Glomerular visceral epithelial cell (primary cell): ENCODE results near the gene C11orf86.
A peak's percentile ranks its signal among the peaks of the same experiment; 100 is the strongest.
"Not testable (repeated sequence)": the region's sequence is repeated elsewhere in the genome, so short reads cannot be mapped to it uniquely, and the experiment has no call there.

Experiments
- DNase-seq: peaks from one replicate; pipeline ENCODE4 v3.0.0-alpha.2; 2016; ENCODE audit errors: extremely low spot score

Gene C11orf86

DNA sequence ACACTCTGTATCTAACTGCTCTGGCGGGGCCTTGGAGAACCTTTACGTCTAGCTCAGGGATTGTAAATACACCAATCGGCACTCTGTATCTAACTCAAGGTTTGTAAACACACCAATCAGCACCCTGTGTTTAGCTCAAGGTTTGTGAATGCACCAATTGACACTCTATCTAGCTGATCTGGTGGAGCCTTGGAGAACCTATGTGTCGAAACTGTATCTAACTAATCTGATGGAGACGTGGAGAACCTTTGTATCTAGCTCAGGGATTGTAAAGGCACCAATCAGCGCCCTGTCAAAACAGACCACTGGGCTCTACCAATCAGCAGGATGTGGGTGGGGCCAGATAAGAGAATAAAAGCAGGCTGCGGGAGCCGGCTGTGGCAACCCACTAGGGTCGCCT is 14.3 kb downstream of the C11orf86 start:
- DNase-seq = not testable (repeated sequence)

DNA sequence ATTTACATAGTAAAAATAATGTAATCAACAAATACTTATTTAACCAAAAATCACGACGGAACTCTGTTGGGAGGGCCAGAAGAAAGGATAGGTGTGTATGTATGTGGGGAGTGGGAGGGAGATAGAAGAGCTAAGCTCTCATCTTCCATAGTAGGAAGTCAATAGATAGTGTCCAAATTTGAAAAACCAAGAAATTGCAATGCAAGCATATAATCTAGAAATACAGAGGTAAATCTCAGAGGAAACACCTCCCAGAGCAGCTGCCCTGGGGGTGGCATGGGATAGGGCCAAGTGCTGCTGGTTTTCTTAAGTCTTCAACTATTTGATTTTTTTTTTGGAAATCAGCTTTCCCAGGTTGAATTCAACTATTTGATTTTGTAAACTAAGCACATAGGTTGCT is 16.9 kb downstream of the C11orf86 start:
- DNase-seq = no peak

DNA sequence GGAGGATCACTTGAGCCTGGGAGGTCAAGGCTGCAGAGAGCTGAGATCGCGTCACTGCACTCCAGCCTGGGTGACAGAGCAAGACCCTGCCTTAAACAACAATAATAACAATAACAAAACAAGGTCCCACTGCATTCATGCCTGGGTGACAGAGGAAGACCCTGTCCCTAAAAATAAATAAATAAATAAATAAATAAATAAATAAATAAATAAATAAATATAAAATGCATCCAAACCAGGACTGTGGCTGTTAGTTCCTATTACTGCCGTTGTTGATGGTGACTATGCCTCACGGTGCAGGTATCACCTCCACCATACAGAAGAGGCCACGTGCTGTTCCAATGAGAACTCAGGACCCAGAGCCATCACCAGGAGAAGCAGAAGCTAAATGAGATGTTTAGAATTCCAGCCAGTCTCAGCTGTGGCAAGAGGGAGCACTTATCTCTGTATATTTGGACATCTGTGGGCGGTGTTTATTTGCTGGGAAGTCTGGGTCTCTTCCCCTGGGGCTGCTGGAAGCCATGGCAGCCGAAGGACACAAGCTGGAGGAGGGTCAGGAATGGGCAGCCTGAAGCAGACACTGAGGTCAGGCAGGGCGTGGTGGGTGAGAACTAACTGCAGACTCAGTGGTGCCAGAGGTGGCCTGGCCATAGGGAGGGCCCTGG is 21.6 kb downstream of the C11orf86 start:
- DNase-seq = no peak

DNA sequence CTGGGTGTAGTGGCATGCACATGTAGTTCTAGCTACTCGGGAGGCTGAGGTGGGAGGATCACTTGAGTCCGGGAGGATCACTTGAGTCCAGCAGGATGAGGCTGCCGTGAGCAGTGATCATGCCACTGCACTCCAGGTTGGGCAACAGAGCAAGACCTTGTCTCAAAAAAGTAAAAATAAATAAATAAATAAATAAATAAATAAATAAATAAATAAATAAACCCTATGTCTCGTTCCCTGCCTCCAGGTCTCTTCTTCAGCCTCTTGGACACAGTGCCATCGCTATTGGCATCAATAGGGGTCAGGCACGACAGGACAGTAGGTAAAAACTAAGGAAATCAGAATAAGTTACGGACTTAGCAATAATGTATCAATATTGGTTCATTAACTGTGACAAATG is 24.5 kb downstream of the C11orf86 start:
- DNase-seq = no peak

DNA sequence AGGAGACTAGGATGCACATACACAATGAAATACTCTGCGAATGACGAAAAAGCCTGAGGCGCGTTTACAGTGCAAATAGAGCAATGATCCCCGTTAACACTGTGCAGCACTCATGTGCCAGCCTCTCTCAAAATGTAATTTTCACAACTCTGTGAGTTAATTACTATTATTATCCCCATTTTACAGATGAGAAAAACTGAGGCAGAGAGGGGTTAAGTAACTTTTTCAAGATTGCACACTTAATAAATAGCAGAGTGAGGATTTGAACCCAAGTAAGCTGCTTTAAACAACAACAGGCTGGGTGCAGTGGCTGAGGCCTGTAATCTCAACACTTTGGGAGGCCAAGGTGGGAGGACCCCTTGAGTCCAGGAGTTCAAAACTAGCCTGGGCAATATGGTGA is 26.2 kb downstream of the C11orf86 start:
- no peak for DNase-seq

DNA sequence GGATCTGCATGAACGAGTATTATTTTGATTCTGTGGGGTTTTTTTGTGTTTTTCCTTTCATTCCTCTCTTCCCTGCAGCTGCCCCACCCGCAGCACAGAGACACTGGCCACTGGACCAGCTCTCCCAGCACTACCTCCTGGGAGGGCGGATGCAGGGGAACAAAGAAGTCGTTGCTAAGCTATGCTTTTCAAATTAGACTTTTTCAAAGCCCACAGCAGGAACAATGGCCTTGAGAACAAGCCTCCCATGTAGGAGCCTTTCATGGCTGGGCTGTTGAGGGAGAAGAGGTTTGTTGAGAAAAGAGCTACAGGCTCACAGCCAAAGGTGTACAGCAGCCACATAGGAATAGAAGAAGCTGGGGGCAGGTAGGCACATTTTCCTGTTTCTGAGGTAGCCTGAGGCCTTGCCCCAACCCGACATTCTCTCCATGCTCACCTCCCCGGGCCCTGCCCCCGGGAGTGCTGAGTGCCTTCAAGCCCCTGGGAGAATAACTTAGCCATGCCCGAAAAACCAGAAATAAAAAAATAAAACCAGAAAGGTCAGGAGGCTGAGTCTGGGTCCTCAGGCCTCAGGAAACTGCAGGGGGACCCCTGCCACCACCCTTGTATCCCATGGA is 27.3 kb downstream of the C11orf86 start:
- DNase-seq = no peak

DNA sequence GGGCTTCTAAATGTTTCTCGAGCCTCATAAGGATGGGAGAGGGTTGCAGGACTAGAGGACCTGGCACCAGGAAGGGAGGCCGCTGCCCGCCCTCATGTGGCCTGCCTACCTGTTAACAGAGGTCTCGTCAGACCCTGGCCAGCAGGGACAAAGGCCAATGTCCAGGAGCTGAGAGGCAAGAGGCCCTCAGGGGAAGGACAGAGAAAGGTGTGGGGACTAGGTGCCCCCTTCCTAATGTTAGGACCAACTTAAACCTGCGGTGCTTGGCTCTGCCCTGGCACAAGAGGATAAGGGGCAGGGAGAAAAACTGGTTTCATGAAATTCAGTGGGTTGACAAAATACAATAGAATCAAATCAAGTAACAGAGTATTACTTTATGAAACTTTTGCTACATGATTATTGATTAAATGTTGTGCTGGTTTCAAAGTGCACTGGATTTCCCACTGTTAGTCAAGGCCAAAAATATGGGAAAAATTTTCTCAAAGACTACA is 27.9 kb downstream of the C11orf86 start:
- no peak for DNase-seq

DNA sequence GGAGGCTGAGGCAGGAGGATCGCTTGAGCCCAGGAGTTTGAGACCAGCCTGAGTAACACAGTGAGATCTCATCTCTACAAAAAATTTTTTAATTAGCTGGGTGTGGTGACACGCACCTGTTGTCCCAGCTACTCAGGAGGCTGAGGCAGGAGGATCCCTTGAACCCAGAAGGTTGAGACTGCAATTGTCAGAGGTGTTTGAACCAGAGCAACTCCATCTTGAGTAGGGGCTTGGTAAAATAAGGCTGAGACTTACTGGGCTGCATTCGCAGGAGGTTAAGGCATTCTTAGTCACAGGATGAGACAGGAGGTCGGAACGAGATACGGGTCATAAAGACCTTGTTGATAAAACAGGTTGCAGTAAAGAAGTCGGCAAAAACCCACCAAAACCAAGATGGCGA is 30.1 kb downstream of the C11orf86 start:
- not testable (repeated sequence) for DNase-seq

DNA sequence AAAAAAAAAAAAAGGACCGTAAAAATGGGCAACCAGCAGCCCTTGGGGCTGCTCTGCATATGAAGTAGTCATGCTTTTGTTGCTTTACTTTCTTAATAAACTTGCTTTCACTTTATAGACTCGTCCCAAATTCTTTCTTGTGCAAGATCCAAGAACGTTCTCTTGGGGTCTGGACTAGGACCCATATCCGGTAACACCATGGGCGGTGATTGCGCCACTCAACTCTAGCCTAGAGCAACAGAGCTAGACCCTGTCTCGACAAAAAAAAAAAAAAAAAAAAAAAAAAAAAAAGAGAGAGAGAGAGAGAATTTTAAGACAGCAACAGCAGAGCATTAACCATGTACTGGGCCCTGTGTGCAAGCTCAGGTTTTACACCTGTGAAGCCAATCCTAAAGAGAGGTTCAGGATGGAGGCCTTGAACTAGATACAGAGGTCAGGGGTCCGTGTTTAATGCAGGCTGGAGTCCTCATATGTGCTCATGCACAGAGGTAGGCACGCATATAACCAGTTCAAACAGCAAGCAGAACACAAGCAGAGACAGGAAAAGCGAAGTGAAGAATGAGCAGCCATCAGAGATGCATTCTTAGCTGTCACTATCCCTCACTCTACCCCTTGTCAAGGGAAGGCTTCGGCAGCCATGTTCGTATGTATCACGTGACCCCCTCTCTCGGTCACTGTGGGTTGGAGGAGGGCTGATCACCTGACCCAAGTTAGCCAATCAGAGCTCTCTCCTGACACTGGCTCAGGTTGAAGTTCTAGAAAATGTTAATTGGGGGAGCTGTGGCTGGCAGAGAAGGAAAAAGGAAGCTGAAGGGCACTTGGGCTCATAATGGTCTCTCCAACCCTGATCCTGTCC is 31.2 kb downstream of the C11orf86 start:
- peak; percentile 26 for DNase-seq

DNA sequence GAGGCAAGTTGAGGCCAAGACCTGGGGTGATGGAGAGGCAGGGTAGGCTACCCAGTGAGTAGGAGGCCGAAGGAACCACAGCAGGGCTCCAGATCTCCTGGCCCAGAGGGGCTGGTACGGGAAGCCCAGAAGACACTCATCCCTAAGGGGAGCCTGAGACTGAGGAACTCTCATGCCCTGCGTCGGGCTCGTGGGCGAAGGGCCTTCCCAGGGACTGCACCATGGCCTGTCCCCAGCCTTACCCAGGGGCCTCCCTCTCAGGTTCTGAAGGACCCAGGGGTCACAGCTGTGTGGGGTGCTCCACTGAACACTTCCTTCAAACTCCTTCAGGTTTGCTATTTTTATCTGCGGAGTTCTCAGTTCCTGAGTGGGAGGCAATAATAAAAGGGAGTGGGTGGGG is 32.0 kb downstream of the C11orf86 start:
- DNase-seq = no peak

DNA sequence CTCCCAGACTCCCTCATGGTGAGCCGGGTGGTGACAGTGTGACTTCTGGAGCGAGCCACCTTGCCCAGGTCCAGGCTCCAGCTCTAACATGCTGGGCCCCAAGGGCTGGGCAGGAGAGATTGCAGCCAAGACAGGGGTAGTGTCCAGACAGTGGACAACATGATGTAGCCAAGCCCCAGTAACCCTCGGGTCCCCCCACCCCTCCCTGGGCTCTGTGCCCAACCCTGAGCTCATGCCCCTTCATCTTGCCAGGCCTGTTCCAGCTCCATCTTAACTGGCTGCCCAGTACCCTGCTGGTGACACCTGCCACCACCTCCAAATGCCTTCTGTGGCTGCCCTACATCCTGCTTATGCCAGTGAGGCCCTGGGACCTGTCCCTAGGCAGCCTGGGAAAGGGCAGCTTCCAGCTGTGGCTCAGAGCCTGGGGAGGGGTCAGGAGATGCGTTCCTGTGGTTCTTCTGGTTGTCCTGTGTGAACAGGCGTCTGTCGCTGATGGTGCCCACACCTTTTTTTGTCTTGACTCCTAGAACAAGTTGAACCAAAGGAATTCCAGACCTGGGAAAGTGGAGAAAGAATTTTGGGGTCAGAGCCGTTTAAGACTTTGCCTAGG is 35.3 kb downstream of the C11orf86 start:
- no peak for DNase-seq

DNA sequence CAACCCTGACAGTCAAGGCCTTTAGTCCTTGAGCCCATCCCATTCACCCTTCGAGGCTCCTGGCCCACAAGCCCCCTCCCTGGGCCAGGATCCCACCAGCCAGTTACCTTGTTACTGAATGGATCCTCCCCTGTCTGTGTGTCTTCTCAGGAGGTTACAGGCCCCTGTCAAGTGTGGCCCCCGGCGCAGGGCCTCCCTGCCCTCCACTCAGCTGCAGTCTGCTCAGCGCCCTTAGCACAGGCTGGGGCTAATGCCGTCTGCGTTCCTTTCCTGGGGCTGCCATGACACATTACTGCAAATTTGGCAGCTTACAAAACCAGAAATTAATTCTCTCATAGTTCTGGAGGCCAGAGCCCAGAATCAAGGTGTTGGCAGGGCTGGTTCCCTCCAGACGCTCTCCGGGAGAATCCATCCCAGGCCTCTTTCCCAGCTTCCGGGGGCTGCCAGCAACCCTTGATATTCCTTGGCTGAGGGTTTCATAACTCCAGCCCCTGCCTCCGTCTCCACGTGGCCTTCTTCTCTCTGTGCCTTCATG is 38.5 kb downstream of the C11orf86 start:
- DNase-seq = no peak

DNA sequence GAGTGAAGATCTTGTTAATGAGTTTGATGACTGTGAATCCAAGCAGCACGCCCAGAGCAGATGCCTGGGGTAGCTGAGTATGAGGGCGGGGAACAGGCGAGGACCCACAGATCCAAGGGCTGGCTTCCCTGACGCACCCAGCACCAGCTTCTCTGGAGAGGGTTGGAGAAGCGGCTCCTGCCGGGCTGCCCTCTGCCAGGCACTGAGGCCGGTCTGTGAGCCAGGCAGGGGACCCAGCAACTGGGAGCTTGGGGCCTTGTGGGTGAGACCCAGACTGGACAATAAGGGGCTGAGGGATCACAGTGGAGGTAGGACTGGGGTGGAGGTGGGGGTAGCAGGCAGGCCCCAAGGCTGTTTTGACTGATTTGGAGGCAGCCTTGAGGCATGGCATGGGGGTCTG is 39.2 kb downstream of the C11orf86 start:
- DNase-seq = no peak

DNA sequence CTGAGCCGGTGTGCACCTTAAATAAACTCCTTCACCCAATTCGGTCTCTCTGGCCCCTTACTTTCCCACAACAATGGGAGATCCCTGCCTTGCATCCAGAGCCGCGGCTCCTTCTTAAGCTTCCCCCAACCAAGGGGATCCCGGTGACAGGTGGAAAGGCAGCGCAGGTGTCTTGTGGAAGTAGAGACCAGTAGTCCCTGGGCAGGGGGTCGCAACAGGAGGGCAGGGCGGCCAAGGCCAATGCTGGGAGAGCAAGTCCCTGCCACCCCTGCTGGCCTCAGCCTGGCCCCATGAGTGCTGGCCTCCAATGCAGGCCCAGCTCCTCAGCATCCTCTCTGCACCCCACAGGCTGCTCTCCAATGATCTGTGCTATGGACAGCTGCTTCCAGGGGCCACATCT is 39.9 kb downstream of the C11orf86 start:
- DNase-seq = no peak

DNA sequence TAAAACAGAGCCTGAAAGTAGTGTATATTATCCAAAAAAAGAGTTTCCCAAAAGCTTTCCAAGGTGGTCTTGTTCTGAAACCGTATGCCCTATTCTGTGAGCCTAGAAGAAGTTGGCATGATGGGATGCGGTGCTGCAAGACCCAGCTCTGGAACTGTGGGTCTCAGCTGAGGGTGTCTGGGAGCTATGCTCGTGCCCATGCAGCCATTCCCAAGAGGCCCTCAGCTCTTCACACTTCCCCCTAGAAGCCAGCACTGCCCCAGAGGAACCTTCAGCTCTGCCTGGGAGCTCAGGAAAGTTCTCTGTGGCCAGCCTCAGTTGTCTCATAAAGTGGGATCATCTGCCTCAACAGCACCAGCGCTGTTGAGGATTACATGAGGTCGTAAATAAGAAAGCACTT is 41.4 kb downstream of the C11orf86 start:
- no peak for DNase-seq

DNA sequence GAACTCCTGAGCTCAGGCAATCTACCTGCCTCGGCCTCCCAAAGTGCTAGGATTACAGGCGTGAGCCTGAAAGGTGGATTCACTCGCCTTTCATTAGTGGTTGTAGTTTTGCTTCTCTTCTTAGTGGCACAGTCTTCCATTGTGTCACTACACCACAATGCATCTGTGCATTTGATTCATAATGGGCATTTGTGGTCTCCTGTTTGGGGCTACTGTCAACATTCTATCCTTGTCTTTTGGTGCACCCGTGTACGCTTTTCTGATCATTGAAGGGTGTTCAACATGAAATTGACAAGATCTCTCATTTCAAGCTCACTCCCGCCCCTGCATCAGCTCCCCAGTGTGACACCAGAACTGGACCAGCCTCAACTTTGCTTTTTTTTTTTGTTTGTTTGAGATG is 45.8 kb downstream of the C11orf86 start:
- DNase-seq = no peak

DNA sequence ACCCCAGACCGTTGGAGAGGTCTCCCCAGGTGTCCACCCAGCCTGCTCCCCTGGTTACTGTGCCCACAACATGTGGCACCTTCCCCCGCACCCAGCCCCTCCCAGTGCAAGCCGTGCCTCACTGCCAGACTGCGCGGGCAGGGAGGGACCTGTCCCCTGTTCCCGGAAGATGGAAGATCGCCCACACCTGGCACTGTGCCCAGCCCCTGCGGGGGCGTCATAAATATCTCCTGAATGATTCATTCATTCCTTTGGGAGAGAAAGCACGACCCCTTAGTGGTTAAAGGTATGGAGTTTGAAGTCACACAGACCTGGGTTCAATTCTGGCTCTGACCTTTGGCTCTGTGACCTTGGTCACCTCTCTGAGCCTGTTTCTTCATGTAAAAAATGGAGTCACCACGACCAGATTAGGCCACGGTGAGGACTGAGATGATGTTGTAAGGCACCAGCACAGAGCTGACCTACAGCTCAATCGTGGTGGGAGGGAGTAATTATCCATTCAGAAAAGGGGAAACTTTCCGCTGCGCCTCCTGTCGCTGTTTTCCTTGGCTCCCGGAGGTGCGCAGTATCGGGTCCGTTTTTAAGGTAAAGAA is 47.3 kb downstream of the C11orf86 start:
- DNase-seq = peak; percentile 91

DNA sequence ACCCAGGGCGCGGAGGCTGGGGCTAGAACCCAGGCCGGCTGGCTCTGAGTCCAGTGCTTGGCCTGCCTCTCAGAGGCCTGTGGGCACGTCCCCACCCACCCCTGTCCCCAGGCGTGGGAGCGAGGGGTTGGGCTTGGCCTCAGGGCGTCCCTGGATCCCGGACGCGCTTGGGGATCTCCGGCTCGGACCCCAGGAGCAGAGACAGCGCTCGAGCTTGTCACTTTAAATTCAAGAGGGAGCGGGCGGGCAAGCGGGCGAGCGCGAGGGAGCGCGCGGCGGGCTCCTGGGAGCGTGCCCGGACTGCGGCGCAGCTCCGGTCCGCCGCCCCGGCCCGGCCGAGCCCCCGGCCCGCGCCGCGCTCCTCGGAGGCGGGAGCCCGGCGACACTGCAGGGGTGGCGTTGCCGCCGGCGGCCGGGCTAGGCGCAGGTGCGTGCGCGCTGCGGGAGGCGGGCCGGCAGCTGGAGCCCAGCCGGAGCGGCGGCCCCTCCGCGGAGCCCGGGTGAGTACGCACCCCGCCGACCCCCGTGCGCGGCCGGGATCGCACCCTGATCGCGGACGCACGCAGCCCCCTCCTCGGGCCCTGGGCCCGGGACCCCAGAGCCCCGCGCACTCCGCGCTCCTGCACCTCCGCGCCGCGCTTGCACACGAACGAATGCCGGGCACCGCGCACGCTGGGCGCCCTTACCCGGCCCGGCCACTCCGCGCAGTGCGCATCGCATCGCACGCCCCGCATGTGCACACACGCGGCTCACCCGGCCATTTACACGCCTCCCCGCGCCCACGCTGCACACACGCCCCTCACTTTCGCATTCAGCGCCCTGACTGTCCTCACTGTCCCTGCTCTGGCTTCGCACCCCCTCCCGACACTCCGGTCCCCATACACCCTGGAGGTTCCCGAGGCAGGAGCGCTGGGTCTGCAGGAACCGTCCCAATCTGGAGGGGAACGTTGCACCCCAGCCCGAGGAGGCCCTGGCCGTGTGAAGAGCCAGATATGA is 48.2 kb downstream of the C11orf86 start, which contains the start of gene SYT12:
Gene SYT12 (plus strand): TSS at position 174 of the 996 bp plus-strand sequence. CDS start 7,011 bp downstream, outside the sequence.
- DNase-seq = no peak

DNA sequence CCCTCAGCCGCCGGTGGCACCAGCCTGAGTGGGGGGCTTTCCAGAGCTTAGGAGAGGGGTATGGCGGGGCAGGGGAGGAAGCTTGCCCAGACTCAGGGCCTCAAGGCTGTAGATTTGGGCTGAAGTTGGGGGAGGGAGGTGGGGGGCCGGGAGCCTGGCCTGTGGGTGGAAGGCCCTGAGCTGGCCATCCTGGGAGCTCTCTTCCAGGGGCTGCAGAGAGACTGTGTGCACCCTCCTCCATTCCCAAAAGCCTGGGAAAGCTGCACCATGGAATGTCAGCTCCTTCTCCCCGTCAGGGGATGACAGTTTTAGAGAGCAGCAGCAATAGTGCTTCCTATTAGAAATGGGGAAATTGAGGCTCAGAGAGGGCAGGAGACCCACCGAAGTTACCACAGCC is 48.9 kb downstream of the C11orf86 start:
- DNase-seq = no peak

DNA sequence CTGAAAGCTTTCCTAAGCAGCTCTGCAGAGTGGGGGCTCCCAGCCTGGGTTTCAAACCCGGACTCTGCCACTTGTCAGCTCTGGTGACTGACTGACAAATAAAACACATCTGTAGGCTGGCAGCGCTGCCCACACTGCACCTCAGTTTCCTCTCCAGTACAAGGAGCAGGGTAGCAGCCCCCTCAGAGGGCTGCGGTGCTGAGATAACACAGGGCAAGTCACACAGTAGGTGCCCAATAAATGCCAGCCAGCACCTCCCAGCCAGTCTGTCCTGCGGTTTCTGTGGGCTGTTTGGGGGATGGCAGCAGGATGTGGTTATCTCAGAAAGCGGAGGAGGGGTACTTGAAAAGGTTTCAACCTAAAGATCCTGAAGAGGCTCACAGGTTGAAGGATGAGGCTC is 49.3 kb downstream of the C11orf86 start:
- DNase-seq = peak; percentile 61
